CD14-positive monocyte (primary cell): ENCODE measurements around the gene SIGLEC7. TPM values are rescaled to one million over a fixed set of nuclear protein-coding genes. Genes with fewer than 3 reads are reported as not detected.

ENCODE experiments used
- DNase-seq, 3 donors: peaks; one replicate each; pipeline ENCODE4 v3.0.0-alpha.2; 2011 to 2022
- H2AFZ ChIP-seq: 2 replicates; pipeline ENCODE4 v1.6.0; 2012; ENCODE audit warnings: mild to moderate bottlenecking, low read depth, low read length, inconsistent platforms; ENCODE audit not compliant: insufficient read depth, poor library complexity, severe bottlenecking
- H3K27ac ChIP-seq, 2 donors: 1 replicate in 1 of 2; 2 replicates in 1 of 2; pipeline ENCODE4 v1.5.1; 2012 to 2013; ENCODE audit warnings: low read length in 2 of 2, control low read depth in 1 of 2, inconsistent platforms in 1 of 2, low read depth in 1 of 2, mild to moderate bottlenecking in 1 of 2
- H3K27me3 ChIP-seq, 2 donors: one replicate each; pipeline versions ENCODE4 v1.6.0 to v1.6.1; 2011 to 2013; ENCODE audit warnings: low read length in 2 of 2; ENCODE audit not compliant: control insufficient read depth in 2 of 2, insufficient read depth in 2 of 2
- H3K36me3 ChIP-seq, 2 donors: replicated peaks in 1 of 2; 1 replicate in 1 of 2; 2 replicates in 1 of 2; pipeline versions ENCODE4 v1.5.1 to v1.6.1; 2012 to 2013; ENCODE audit warnings: low read length in 2 of 2, control low read depth in 1 of 2, inconsistent platforms in 1 of 2, mild to moderate bottlenecking in 1 of 2; ENCODE audit not compliant: insufficient read depth in 2 of 2, control insufficient read depth in 1 of 2
- H3K4me1 ChIP-seq, 2 donors: 1 replicate in 1 of 2; 2 replicates in 1 of 2; pipeline versions ENCODE4 v1.5.1 to v1.6.1; 2012 to 2013; ENCODE audit warnings: low read length in 2 of 2, control low read depth in 1 of 2, inconsistent platforms in 1 of 2, mild to moderate bottlenecking in 1 of 2, moderate library complexity in 1 of 2; ENCODE audit not compliant: insufficient read depth in 2 of 2, control insufficient read depth in 1 of 2
- H3K4me2 ChIP-seq: replicated peaks from 2 replicates; pipeline ENCODE3; 2012; ENCODE audit warnings: low read length, moderate library complexity, mild to moderate bottlenecking; ENCODE audit not compliant: poor library complexity, severe bottlenecking; ENCODE audit errors: extremely low read depth
- H3K4me3 ChIP-seq, 3 experiments: fragments of 200-600 bp in 1 of 3; sonication (generic) in 1 of 3; replicated peaks in 1 of 3; 1 replicate in 2 of 3; 2 replicates in 1 of 3; pipeline ENCODE4 v1.5.1; 2011 to 2013; ENCODE audit warnings: low read length in 3 of 3, mild to moderate bottlenecking in 3 of 3, control low read depth in 2 of 3, low read depth in 2 of 3, inconsistent platforms in 1 of 3, moderate library complexity in 1 of 3
- H3K79me2 ChIP-seq: 2 replicates; pipeline ENCODE4 v1.6.0; 2012; ENCODE audit warnings: mild to moderate bottlenecking, control low read depth, inconsistent platforms, low read length, moderate library complexity; ENCODE audit not compliant: insufficient read depth
- H3K9ac ChIP-seq: 2 replicates; pipeline ENCODE4 v1.6.0; 2017; ENCODE audit warnings: low read length, mild to moderate bottlenecking; ENCODE audit not compliant: insufficient read depth, poor library complexity, severe bottlenecking
- H3K9me3 ChIP-seq, 2 donors: replicated peaks in 1 of 2; 1 replicate in 1 of 2; 2 replicates in 1 of 2; pipeline versions ENCODE4 v1.5.1 to v1.6.1; 2012 to 2013; ENCODE audit warnings: low read length in 2 of 2, control low read depth in 1 of 2; ENCODE audit not compliant: control insufficient read depth in 1 of 2, insufficient read depth in 1 of 2
- H4K20me1 ChIP-seq: 2 replicates; pipeline ENCODE4 v1.6.0; 2012; ENCODE audit warnings: mild to moderate bottlenecking, low read length, control low read depth, moderate library complexity; ENCODE audit not compliant: insufficient read depth
- H3K27ac Mint-ChIP-seq, 7 donors: one replicate each; pipeline ENCODE4 v1.8.0; 2020; ENCODE audit warnings: mild to moderate bottlenecking in 7 of 7, mixed read lengths in 7 of 7, moderate library complexity in 6 of 7, inconsistent platforms in 2 of 7
- H3K27me3 Mint-ChIP-seq, 3 donors: one replicate each; pipeline ENCODE4 v1.8.0; 2021 to 2022; ENCODE audit warnings: low read depth in 3 of 3, mild to moderate bottlenecking in 3 of 3, mixed read lengths in 3 of 3, moderate library complexity in 3 of 3, inconsistent platforms in 1 of 3
- H3K36me3 Mint-ChIP-seq, 2 donors: one replicate each; pipeline ENCODE4 v1.8.0; 2020; ENCODE audit warnings: mixed read lengths in 2 of 2, inconsistent platforms in 1 of 2, mild to moderate bottlenecking in 1 of 2
- H3K4me1 Mint-ChIP-seq: one replicate; pipeline ENCODE4 v1.8.0; 2020; ENCODE audit warnings: mild to moderate bottlenecking, mixed read lengths
- H3K4me3 Mint-ChIP-seq, 2 donors: one replicate each; pipeline ENCODE4 v1.8.0; 2020; ENCODE audit warnings: mild to moderate bottlenecking in 2 of 2, mixed read lengths in 2 of 2, moderate library complexity in 1 of 2
- H3K9me3 Mint-ChIP-seq, 7 donors: one replicate each; pipeline ENCODE4 v1.8.0; 2020 to 2022; ENCODE audit warnings: mixed read lengths in 7 of 7, mild to moderate bottlenecking in 6 of 7, moderate library complexity in 6 of 7, inconsistent platforms in 2 of 7
- WGBS: methylation state at CpG from one replicate; pipeline ENCODE4 v1.1.5; 2013; ENCODE audit warnings: missing lambda C conversion rate; ENCODE audit not compliant: insufficient coverage; 5-methylcytosine and 5-hydroxymethylcytosine counted together
- intact Hi-C, 2 donors: fragments of 100-400 bp; cut with micrococcal nuclease; formaldehyde crosslinking; loops; one replicate each; pipeline versions ENCODE4 v1.15.0 to v1.15.1; 2023
- polyA plus RNA-seq, 3 donors: library from polyadenylated mRNA; depleted of rRNA in 1 of 3; unstranded in 2 of 3; stranded (reverse) in 1 of 3; fragments of 300-500 nt in 2 of 3; fragments of >200 nt in 1 of 3; fragmentation: Illumina TruSeq in 2 of 3; gene quantifications; 1 replicate in 2 of 3; 2 replicates in 1 of 3; pipeline ENCODE4 v1.2.3, GENCODE V29; 2012 to 2021
- TF ChIP-seq, protein P1 (sequence below): fragments of 200-600 bp; IDR thresholded peaks from one replicate; pipeline ENCODE4 v1.8.0; 2022; ENCODE audit warnings: antibody characterized with exemption, mild to moderate bottlenecking

Gene SIGLEC7
- polyA plus RNA-seq, 3 donors = 71.8 to 93.3 (median 82.0) TPM

DNA sequence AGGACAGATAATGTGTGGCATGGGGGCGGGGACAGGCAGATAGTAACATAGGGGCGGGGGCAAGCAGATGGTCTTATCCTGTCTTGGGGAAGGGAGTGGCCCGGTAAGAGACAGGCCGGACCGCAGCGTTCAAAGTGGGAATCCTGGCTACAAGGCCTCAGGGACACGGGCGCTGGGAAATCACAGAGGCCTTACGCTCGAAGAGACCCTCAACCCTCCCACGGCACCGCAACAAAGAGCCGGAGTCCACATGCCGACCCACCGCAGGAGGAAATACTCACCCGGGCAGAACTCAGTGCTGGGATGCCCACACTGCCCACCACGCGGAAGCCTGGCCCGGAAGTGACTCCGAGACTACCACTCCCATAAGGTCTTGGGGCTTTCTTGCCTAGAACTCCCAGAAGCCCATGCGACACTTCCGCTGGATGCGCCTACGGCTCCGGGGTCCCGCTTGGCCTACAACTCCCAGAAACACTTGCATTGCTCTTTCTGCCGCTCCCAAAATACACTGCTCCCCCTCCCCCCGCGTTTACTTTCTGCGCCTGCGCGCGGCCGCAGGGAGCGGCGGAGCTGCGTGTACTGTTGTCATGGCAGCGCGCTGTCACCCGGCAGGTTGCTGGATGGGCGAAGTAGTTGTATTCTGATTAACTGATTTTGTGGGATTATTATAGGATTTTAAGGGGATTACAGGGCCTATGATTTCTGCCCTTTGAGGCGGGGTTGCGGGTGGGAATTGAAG lies 33.9 kb upstream of the SIGLEC7 start, which contains the start of gene CTU1:
Gene CTU1 (minus strand): TSS at position 344 of the 739 bp plus-strand sequence. CDS start 3,840 bp downstream, outside the sequence.
- peaks cover 38% of the 10 kb centered on the region for H3K4me1 Mint-ChIP-seq
- intact Hi-C loops = loop anchor here (5.0 to 10.0 kb wide), 2 partner anchors 39 to 487 kb away; no protein-coding TSS in a partner anchor
- peak within 1 kb of the TSS; percentile 91 to 99 (median 98) for H3K27ac Mint-ChIP-seq

DNA sequence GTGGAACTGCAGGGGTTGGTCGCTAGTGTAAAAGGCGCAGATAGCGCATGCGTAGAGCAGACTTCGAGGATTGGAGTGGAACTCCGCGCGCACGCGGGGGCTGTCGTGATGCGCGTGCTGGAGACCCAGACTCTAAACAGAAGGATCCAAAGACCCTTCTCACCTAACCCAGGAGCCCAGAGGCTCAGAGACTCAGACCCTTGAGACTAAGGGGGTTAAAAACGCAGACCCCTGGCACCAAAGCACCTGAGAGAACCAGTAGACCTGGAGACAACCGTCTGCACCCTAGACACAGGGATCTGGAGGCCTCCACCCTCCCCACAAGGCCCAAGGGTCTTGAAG lies 33.3 kb upstream of the SIGLEC7 start:
- H3K4me1 ChIP-seq = peaks cover 34 to 44% of the 10 kb centered on the region in 2 donors
- intact Hi-C loops = loop anchor here (5.0 to 10.0 kb wide), 2 partner anchors 39 to 486 kb away; no protein-coding TSS in a partner anchor

More for the DNA sequence above, 33.9 kb upstream of the SIGLEC7 start, which contains the start of gene CTU1:
- Histone ChIP-seq H3K79me2 (peaks cover 43% of the 10 kb centered on the region), H3K4me1 (peaks cover 29 to 38% of the 10 kb centered on the region in 2 donors), H4K20me1 (peaks cover 12% of the 10 kb centered on the region), H3K27ac (peak within 1 kb of the TSS; percentile 31 to 78), H3K9me3 (no peaks in the 10 kb centered on the region), H3K27me3 (no peaks in the 10 kb centered on the region), H3K36me3 (peaks cover 6 to 21% of the 10 kb centered on the region in 2 donors), H3K4me2 (peak within 1 kb of the TSS; percentile 88), H2AFZ (peak within 1 kb of the TSS; percentile 84), H3K9ac (peak within 1 kb of the TSS; percentile 68), H3K4me3 (peak within 1 kb of the TSS; percentile 64 to 84 (median 84))
- TF ChIP-seq, protein P1, sequence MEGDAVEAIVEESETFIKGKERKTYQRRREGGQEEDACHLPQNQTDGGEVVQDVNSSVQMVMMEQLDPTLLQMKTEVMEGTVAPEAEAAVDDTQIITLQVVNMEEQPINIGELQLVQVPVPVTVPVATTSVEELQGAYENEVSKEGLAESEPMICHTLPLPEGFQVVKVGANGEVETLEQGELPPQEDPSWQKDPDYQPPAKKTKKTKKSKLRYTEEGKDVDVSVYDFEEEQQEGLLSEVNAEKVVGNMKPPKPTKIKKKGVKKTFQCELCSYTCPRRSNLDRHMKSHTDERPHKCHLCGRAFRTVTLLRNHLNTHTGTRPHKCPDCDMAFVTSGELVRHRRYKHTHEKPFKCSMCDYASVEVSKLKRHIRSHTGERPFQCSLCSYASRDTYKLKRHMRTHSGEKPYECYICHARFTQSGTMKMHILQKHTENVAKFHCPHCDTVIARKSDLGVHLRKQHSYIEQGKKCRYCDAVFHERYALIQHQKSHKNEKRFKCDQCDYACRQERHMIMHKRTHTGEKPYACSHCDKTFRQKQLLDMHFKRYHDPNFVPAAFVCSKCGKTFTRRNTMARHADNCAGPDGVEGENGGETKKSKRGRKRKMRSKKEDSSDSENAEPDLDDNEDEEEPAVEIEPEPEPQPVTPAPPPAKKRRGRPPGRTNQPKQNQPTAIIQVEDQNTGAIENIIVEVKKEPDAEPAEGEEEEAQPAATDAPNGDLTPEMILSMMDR = no peak
- DNase-seq = peak; percentile 99 to 100 (median 99)
- Mint-ChIP-seq H3K36me3 (peaks cover 21 to 24% of the 10 kb centered on the region in 2 donors), H3K9me3 (peaks cover 0 to 1% (median 0%) of the 10 kb centered on the region in 7 donors), H3K4me3 (peak within 1 kb of the TSS; percentile 94 to 99), H3K27me3 (peaks cover 2 to 6% (median 2%) of the 10 kb centered on the region in 3 donors)
- WGBS = 0% methylated on average over 38 of the region's 43 CpGs

More for the DNA sequence above, 33.3 kb upstream of the SIGLEC7 start:
- no peak overlapping the region for H3K9ac ChIP-seq
- peaks cover 16 to 18% of the 10 kb centered on the region in 2 donors for H3K36me3 Mint-ChIP-seq
- no peaks in the 10 kb centered on the region for H3K9me3 ChIP-seq
- DNase-seq = no peak
- peak overlapping the region; percentile 84 for H2AFZ ChIP-seq
- peaks cover 6 to 16% of the 10 kb centered on the region in 2 donors for H3K36me3 ChIP-seq
- H3K4me1 Mint-ChIP-seq = peaks cover 38% of the 10 kb centered on the region
- H3K4me3 Mint-ChIP-seq = peak overlapping the region; percentile 94 to 99
- TF ChIP-seq, protein P1 = no peak
- WGBS = 0% methylated on average over 11 of the region's 15 CpGs
- peak overlapping the region; percentile 88 for H3K4me2 ChIP-seq
- peak overlapping the region; percentile 84 to 99 (median 98) for H3K27ac Mint-ChIP-seq
- peak overlapping the region; percentile 42 to 84 (median 84) for H3K4me3 ChIP-seq
- H3K27ac ChIP-seq = peak overlapping the region; percentile 31 to 78
- peaks cover 40% of the 10 kb centered on the region for H3K79me2 ChIP-seq
- H4K20me1 ChIP-seq = peaks cover 12% of the 10 kb centered on the region
- peaks cover 2 to 4% (median 2%) of the 10 kb centered on the region in 3 donors for H3K27me3 Mint-ChIP-seq
- H3K27me3 ChIP-seq = no peaks in the 10 kb centered on the region
- H3K9me3 Mint-ChIP-seq = peaks cover 0 to 1% (median 0%) of the 10 kb centered on the region in 7 donors
